Measurements from ENCODE around the gene NAV2.

NAV2 gene

DNA sequence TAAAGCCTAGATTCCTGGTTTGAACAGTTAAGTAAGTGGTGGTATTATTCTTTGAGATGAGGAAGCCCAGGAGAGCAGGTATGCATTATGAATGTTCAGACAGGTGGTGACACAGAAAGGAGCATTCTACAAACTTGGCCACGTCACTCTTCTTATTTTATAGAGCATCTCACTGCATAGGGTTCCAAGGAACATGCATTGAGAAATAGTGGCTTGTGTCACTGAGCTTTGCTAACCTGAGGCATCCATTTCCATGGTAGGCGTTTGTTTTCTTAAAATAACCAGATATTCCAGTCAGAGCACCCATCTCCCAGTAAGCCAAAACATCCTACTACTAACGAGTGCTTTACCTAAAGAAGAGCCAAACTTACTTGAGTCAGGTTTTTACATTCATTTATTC is 169.7 kb downstream of the NAV2 start:
- no peak for TF ChIP-seq CTCF (IDR thresholded peaks at IDR 0.05; ENCODE audit: low read depth, low read length, missing control alignments)
- no peak overlapping the region for H3K4me3 ChIP-seq (ENCODE audit: low read depth, low read length)
- no peak for DNase-seq (ENCODE audit: low read depth)

DNA sequence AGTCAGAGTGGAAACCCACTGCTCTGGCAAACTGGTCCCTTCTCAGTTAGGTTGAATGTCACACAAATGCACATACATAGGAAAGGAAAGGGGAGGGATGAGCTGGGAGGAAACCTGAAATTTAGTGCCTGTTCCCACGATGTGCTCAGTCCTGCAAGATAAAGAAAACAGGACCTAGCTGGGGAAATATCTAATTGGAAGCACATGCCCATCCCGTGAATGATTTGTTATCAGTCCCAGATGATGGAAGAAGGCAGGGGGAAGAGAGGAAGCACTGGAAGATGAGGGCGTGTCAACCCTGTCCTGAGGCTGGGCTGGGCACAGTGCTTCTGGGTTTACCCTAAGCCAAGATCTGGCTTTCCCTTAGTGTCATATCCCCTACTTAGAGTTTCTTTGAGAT is 173.9 kb downstream of the NAV2 start:
- DNase-seq (ENCODE audit: low read depth), result no peak
- no peak overlapping the region for H3K4me3 ChIP-seq (ENCODE audit: low read depth, low read length)
- no peak for TF ChIP-seq CTCF (IDR thresholded peaks at IDR 0.05; ENCODE audit: low read depth, low read length, missing control alignments)

GRCh38 chr11:19887842-19888241 is 175.2 kb downstream of the NAV2 start:
- no peak overlapping the region for H3K4me3 ChIP-seq (ENCODE audit: low read depth, low read length)
- DNase-seq (ENCODE audit: low read depth), result no peak
- TF ChIP-seq CTCF (IDR thresholded peaks at IDR 0.05; ENCODE audit: low read depth, low read length, missing control alignments), result no peak

GRCh38 chr11:19889531-19889930 is 176.9 kb downstream of the NAV2 start:
- no peak for DNase-seq (ENCODE audit: low read depth)
- no peak for TF ChIP-seq CTCF (IDR thresholded peaks at IDR 0.05; ENCODE audit: low read depth, low read length, missing control alignments)
- H3K4me3 ChIP-seq (ENCODE audit: low read depth, low read length), result no peak overlapping the region

DNA sequence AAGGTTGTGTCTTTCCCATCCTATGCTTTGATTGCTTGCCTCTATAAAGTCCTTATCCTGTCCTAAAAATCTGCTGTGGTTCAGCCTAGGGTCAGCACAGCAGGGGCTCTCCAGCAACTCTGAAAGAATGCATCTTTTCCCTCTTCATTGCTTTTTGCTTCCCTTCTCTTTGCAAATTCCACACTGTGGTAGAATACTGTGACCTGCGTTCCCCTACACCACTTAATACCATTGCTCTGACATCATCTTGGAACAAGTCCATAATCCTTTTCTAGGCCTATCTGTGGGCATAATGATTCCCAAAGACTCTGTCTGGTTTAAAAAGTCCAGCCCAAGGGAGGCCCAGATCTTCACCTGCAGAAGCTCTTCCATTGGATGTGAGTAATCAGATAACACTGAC is 177.7 kb downstream of the NAV2 start:
- H3K4me3 ChIP-seq (ENCODE audit: low read depth, low read length), result no peak overlapping the region
- no peak for DNase-seq (ENCODE audit: low read depth)
- no peak for TF ChIP-seq CTCF (IDR thresholded peaks at IDR 0.05; ENCODE audit: low read depth, low read length, missing control alignments)

GRCh38 chr11:19891022-19891421 is 178.4 kb downstream of the NAV2 start:
- TF ChIP-seq CTCF (IDR thresholded peaks at IDR 0.05; ENCODE audit: low read depth, low read length, missing control alignments), result no peak
- no peak for DNase-seq (ENCODE audit: low read depth)
- H3K4me3 ChIP-seq (ENCODE audit: low read depth, low read length), result no peak overlapping the region

DNA sequence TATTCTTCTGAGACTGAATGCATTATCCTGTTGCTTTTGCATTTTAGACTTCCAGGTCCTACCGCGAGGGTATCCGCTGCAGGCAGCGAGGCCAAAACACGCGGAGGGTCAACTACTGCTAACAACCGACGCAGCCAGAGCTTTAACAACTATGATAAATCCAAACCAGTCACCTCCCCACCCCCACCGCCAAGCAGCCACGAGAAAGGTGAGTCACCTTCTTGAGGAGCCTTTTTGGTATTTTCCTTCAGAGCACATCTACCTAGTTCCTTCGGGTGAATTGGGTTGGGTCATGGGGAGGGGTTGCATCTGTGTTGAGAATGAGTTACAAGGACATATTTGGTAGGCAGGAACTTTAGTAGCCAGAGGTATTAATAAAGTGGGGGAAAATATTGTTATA is 179.8 kb downstream of the NAV2 start:
- TF ChIP-seq CTCF (IDR thresholded peaks at IDR 0.05; ENCODE audit: low read depth, low read length, missing control alignments), result no peak
- no peak overlapping the region for H3K4me3 ChIP-seq (ENCODE audit: low read depth, low read length)
- DNase-seq (ENCODE audit: low read depth), result no peak
